Colonic mucosa (tissue), 4 donors: ENCODE measurements around the gene ZNF574. TPM values are rescaled to one million over a fixed set of nuclear protein-coding genes. Genes with fewer than 3 reads are reported as not detected.

Experiments used
- DNase-seq: peaks from one replicate; pipeline ENCODE4 v3.0.0-alpha.2; 2020
- H3K27ac ChIP-seq: fragments of 200-600 bp; one replicate; pipeline ENCODE4 v1.8.0; 2021
- H3K27me3 ChIP-seq: fragments of 200-600 bp; one replicate; pipeline ENCODE4 v1.8.0; 2021
- H3K36me3 ChIP-seq: fragments of 200-600 bp; one replicate; pipeline ENCODE4 v1.8.0; 2021
- H3K4me1 ChIP-seq: fragments of 200-600 bp; one replicate; pipeline ENCODE4 v1.8.0; 2021; ENCODE audit warnings: mild to moderate bottlenecking
- H3K4me3 ChIP-seq: fragments of 200-600 bp; one replicate; pipeline ENCODE4 v1.8.0; 2021
- H3K9ac ChIP-seq, 2 donors: one replicate each; pipeline ENCODE4 v1.7.0; 2013; ENCODE audit warnings: control low read depth in 2 of 2, low read depth in 2 of 2, low read length in 2 of 2
- H3K9me3 ChIP-seq: fragments of 200-600 bp; one replicate; pipeline ENCODE4 v1.8.0; 2021
- CTCF ChIP-seq: fragments of 200-600 bp; IDR thresholded peaks from one replicate; pipeline ENCODE4 v1.8.0; 2022; ENCODE audit warnings: antibody characterized with exemption, mild to moderate bottlenecking
- intact Hi-C: fragments of 100-400 bp; cut with DNase I; formaldehyde crosslinking; loops from one replicate; pipeline ENCODE4 v1.14.1; 2022
- total RNA-seq, 2 donors: library from RNA; stranded (reverse); fragmentation: NEBNext Ultra II Directional in 1 of 2; extraction: Animal tissue kit (Norgen Biotek cat#: 25700) in 1 of 2; gene quantifications; one replicate each; pipeline ENCODE4 v1.2.1, GENCODE V29; 2021
- donor health status: healthy.
- donor health status: DM: no; HTN: no; CAD: no.
- donor health status: DM: no; HTN: no; CAD: no.

Gene ZNF574
- total RNA-seq, 2 donors from 2014 or later: 14.7 to 15.9 TPM

- no peaks in the 10 kb centered on the region for H3K27me3 ChIP-seq
- peaks cover 8% of the 10 kb centered on the region for H3K4me1 ChIP-seq
- H3K9me3 ChIP-seq: no peaks in the 10 kb centered on the region
- no peak overlapping the region for H3K9ac ChIP-seq
- no peak for TF ChIP-seq CTCF
- no peak overlapping the region for H3K27ac ChIP-seq
- no peak overlapping the region for H3K4me3 ChIP-seq
- no peaks in the 10 kb centered on the region for H3K36me3 ChIP-seq
- intact Hi-C loops: no loop called here
- no peak for DNase-seq
These were observed 19.3 kb downstream of the ZNF574 start for GRCh38 chr19:42095142-42095813.

GRCh38 chr19:42095814-42096230, 19.9 kb downstream of the ZNF574 start:
- no peak for TF ChIP-seq CTCF
- peaks cover 8% of the 10 kb centered on the region for H3K4me1 ChIP-seq
- no peaks in the 10 kb centered on the region for H3K9me3 ChIP-seq
- H3K27ac ChIP-seq: no peak overlapping the region
- no peak overlapping the region for H3K4me3 ChIP-seq
- intact Hi-C loops: no loop called here
- H3K27me3 ChIP-seq: no peaks in the 10 kb centered on the region
- H3K36me3 ChIP-seq: no peaks in the 10 kb centered on the region
- H3K9ac ChIP-seq: no peak overlapping the region
- no peak for DNase-seq

DNA sequence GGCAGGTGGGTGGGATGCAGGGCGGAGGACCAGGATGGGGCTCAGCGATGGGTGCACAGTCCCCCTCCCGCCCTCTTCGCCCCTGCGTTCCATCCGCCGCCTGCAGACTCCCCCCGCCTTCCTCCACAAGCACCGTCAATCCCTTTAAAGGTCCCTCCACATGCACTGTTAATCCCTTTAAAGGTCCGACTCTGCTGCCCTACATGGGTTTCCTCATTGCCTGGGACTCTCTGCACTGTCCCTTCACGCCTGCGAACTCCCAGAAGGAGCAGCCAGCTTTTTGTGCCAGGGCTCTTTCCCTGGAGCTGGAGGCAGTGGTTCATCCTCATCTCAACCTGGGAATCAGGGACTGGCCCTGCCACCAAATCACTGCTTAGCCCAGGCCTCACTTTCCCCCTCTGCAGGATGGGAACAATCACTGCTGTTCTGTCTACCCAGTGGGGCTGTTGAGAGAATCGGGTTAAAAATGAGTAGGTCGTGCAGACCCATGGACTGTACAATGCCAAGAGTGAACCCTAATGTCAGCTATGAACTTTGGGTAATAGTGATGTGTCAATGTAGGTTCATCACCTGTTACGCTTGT, 20.4 kb downstream of the ZNF574 start:
- Histone ChIP-seq H3K9ac (no peak overlapping the region), H3K9me3 (no peaks in the 10 kb centered on the region), H3K36me3 (no peaks in the 10 kb centered on the region), H3K27me3 (no peaks in the 10 kb centered on the region), H3K4me3 (no peak overlapping the region), H3K4me1 (peaks cover 7% of the 10 kb centered on the region), H3K27ac (no peak overlapping the region)
- no peak for DNase-seq
- no peak for TF ChIP-seq CTCF
- intact Hi-C loops: no loop called here

DNA sequence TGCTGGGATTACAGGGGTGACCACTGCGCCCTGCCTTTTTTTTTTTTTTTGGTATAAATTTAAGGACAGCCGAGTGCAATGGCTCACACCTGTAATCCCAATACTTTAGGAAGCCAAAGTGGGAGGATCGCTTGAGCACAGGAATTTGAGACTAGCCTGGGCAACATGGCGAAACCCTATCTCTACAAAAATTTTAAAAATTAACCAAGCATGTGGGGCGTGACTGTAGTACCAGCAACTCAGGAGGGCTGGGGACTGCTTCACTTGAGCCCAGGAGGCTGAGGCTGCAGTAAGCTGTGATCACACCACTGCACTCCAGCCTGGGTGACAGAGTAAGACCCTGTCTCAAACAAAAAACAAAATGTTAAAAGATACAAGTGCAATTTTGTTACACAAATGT, 21.5 kb downstream of the ZNF574 start:
- Histone ChIP-seq H3K9me3 (no peaks in the 10 kb centered on the region), H3K27ac (no peak overlapping the region), H3K4me3 (no peak overlapping the region), H3K4me1 (no peaks in the 10 kb centered on the region), H3K9ac (no peak overlapping the region), H3K27me3 (no peaks in the 10 kb centered on the region), H3K36me3 (no peaks in the 10 kb centered on the region)
- TF ChIP-seq CTCF: no peak
- intact Hi-C loops: no loop called here
- DNase-seq: no peak

- H3K4me3 ChIP-seq: no peak overlapping the region
- H3K36me3 ChIP-seq: no peaks in the 10 kb centered on the region
- DNase-seq: no peak
- no peaks in the 10 kb centered on the region for H3K27me3 ChIP-seq
- H3K9me3 ChIP-seq: no peaks in the 10 kb centered on the region
- TF ChIP-seq CTCF: no peak
- intact Hi-C loops: no loop called here
- H3K27ac ChIP-seq: no peak overlapping the region
- no peaks in the 10 kb centered on the region for H3K4me1 ChIP-seq
- no peak overlapping the region for H3K9ac ChIP-seq
These were observed 22.8 kb downstream of the ZNF574 start for GRCh38 chr19:42098781-42099180.
